ENCODE results near the gene WT1.
"Not testable (repeated sequence)": the region's sequence is repeated elsewhere in the genome, so short reads cannot be mapped to it uniquely, and the experiment has no call there.

The WT1 gene

GRCh38 chr11:32435511-32435941, at the start of gene WT1:
Gene WT1 (minus strand): TSS chr11:32435539.
- DNase-seq (ENCODE audit: low read depth in 2 of 2), result no peak

DNA sequence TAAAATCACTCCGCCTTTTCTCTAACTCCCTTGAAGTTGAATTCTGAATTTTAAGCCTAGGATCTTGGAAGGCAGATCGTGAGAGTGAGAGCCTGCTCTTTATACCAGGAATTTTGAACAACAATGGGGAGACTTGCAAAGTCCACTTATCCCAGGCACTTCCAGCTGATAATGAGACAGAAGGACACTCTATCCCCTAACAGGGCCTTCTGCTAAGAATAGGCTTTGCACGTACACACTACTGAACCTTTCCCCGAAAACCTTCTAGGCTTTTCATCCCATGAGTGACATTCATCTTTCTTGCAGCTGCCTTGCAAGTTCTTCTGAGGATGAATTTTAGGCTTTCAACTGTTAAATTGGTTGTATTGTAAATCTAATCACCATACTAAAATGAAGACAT, 44.0 kb upstream of the WT1 start:
- DNase-seq (ENCODE audit: low read depth in 2 of 2), result no peak

GRCh38 chr11:32478277-32478731, 43.0 kb upstream of the WT1 start:
- no peak for DNase-seq (ENCODE audit: low read depth in 2 of 2)

- no peak for DNase-seq (ENCODE audit: low read depth in 2 of 2)
These were observed 38.1 kb upstream of the WT1 start for GRCh38 chr11:32473282-32473909.

- DNase-seq (ENCODE audit: low read depth in 2 of 2), result no peak
These were observed 36.9 kb upstream of the WT1 start for GRCh38 chr11:32472226-32472625.

DNA sequence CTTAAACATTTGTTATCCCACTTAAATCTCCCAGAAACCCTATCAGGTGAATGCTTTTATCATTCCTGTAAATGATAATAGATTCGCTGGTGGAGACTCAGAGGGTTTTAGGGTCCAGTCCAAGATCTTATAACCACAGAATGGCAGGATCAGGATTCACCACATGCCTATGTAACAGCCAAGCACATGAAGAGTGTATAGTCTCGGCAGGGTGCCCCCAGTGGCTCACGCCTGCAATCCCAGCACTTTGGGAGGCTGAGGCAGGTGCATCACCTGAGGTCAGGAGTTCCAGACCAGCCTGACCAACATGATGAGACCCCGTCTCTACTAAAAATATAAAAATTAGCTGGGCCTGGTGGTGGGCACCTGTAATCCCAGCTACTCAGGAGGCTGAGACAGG, 36.2 kb upstream of the WT1 start:
- not testable (repeated sequence) for DNase-seq (ENCODE audit: low read depth in 2 of 2)

DNA sequence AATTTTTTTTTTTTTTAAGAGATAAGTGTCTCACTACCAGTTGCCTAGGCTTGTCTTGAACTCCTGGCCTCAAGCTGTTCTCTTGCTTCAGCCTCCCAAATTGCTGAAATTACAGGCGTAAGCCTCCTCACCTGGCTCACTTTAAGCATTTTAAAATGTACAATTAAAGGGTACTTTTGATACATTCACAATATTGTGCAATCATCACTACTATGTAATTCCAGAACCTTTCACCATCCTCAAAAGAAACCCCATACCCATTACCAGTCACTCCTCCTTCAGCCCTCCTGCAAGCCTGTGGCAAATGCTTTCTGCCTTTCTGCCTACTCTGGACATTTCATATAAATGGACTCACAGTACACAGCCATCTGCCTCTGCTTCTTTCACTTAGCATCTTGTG, 34.5 kb upstream of the WT1 start:
- DNase-seq (ENCODE audit: low read depth in 2 of 2), result no peak

GRCh38 chr11:32466279-32466915, 31.1 kb upstream of the WT1 start:
- DNase-seq (ENCODE audit: low read depth in 2 of 2), result no peak

DNA sequence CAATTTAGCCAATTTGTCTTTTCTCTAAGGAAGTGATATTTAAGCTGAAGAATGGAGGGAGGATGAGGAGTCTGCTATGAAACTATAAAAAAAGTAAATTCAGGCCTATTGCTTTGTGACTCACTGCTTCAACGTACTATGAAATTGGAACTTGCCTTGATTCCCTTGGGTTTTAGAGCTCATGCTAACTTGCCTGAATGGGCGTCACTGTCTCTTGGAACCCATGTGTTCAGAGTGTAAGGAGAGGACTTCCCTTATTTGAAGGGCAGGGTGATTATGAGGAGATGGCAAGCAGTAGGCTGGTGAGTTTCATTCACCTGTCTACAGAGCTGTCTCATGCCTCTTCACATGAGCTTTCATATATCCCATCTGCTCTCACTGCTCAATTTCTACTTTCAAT, 28.7 kb upstream of the WT1 start:
- DNase-seq (ENCODE audit: low read depth in 2 of 2), result no peak

DNA sequence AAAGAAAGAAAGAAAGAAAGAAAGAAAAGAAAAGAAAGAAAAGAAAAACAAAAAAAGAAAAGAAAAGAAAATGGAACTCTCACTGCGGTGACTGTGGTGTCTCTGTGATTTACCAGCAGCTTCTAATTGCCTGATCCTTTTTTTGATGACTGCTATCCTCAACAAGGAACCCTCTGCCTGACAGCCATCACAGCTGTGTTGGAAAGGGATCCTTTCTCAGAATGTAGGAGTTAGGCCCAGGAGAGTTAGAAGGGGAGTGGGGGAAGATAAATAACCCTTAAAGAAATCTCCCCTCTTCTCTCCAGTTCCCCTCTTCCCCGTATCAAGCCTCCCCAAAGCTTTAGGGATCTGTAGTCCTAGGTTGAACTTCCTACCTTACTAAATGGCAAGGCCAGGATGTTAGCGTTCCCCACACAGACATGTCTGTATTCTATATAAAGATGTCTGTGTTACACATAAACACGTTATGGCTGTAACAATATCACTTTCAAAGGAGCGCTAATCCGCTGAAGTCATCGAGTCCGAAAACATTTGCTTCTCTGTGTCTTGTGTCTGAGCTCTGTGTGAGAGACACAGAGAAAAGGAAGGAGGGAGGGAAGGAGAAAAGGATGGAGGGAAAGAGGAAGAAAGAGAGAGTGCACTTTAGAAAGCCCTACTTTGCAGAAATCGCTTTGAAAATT, 26.8 kb upstream of the WT1 start:
- no peak for DNase-seq (ENCODE audit: low read depth in 2 of 2)

DNA sequence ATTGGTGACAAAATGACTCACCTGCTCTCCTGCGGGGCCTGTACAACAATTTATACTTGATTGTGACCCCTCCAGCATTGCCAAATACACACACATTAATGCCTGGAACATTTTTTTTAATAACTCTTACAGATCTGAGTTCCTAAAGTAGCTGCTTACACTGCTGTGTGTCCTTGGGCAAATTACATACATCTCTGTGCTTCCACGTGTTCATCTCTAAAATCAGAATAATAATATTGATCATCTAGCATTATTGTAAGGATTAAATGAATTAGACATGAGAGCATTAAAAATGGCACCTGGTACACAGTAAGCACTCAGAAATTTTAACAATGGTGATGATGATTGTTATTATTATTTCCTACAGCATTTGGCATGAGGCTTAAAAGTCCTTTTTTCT, 21.5 kb upstream of the WT1 start:
- DNase-seq (ENCODE audit: low read depth in 2 of 2), result no peak

GRCh38 chr11:32454993-32455392, 19.7 kb upstream of the WT1 start:
- DNase-seq (ENCODE audit: low read depth in 2 of 2), result no peak

DNA sequence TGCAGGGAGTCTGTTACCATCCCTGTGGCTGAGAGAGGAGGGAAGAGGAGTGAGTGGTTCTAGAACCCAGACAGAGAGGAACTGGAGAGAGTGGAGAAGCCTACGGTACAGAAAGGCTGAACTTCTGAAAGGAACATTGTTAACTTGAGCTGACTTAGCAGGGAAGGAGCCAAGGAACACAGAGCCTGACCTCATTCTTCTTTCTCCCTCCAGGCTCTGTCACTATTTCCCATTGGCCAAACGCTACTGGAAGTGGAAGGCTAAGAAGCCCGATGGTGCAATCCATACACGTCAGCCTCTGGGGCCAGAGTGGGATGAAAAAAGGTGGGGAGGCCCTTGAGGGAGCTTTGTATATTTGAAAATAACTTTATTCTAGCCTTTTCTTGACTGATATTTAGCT, 16.5 kb upstream of the WT1 start:
- no peak for DNase-seq (ENCODE audit: low read depth in 2 of 2)

- DNase-seq (ENCODE audit: low read depth in 2 of 2), result no peak
These were observed 15.0 kb upstream of the WT1 start for GRCh38 chr11:32450372-32450771.

DNA sequence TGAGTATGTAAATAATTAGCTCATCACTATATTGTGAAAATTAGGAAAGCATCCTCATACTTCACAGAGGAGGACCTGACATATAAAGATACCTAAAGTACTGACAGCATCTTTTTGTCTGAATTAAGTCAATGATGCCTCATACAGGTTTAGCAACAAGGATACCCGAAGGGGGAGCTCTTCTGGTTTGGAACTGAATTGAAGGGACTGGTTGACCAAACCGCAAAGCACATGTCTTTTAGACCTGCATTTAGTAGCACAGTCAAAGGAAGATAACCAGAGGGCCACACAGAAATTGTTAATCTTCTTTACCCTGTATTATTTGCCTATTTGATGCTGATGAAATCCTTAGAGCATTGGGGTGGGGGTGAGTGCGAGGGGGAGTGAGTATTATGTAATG, 12.9 kb upstream of the WT1 start:
- DNase-seq (ENCODE audit: low read depth in 2 of 2), result no peak

- DNase-seq (ENCODE audit: low read depth in 2 of 2), result no peak
These were observed 11.9 kb upstream of the WT1 start for GRCh38 chr11:32447252-32447651.

- no peak for DNase-seq (ENCODE audit: low read depth in 2 of 2)
These were observed 10.9 kb upstream of the WT1 start for GRCh38 chr11:32446227-32446626.

DNA sequence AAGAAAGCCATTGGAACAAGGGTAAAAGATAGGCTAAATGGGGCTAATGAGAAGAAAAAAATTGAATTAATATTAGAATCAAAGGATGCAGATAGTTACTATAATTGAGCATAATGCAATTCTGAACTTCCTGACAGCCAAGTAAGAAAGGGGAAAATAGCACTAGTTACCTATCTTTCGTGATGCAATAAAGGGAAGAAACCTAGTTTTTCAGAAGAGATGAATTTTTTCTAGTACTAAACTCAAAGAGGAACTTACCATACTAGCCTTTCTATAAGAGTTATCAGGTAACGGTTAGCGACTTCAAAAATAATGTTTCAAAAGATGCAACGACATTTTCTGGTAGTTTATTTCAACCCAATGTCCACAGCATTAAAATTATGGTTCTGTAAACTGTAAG, 8.8 kb upstream of the WT1 start:
- no peak for DNase-seq (ENCODE audit: low read depth in 2 of 2)

DNA sequence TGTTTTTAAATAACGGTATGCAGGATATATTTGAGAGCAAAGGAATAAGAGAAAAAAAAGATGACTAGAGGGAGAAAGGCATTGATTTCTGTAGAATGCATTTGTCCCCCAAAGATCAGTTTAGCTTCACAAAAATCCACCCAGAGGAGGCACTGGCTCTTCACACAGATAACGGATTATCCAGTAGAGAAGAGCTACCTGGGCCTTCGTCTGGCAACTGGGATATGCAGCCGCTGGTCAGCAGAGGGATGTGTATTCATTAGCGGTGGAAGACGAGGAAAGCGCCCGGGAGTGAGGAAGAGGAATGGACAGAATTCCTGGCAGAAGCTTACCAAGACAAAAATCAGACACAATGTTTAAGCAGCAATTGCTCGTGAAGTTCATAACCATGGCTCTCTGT, 5.6 kb upstream of the WT1 start:
- DNase-seq (ENCODE audit: low read depth in 2 of 2), result no peak

- no peak for DNase-seq (ENCODE audit: low read depth in 2 of 2)
These were observed 5.1 kb upstream of the WT1 start for GRCh38 chr11:32440312-32440908.

GRCh38 chr11:32439501-32440210, 4.3 kb upstream of the WT1 start:
- DNase-seq (ENCODE audit: low read depth in 2 of 2), result no peak

- no peak for DNase-seq (ENCODE audit: low read depth in 2 of 2)
These were observed 3.6 kb upstream of the WT1 start for GRCh38 chr11:32438866-32439489.

All from stimulated activated CD8-positive, alpha-beta memory T cell treated with anti-CD3 and anti-CD28 coated beads, Interleukin-15, amount 100 ng/mL, for 4 hours (primary cell).